Mesodermal cell (in vitro differentiated cells): ENCODE data around the gene CEL.

Source experiments
- H3K27ac ChIP-seq: 2 replicates; pipeline ENCODE4 v1.7.0; 2013; ENCODE audit warnings: mild to moderate bottlenecking, low read depth, low read length, moderate library complexity; ENCODE audit not compliant: severe bottlenecking
- H3K36me3 ChIP-seq: 2 replicates; pipeline ENCODE4 v1.7.1; 2013; ENCODE audit warnings: mild to moderate bottlenecking, low read length, moderate library complexity; ENCODE audit not compliant: control insufficient read depth, insufficient read depth
- H3K4me1 ChIP-seq: one replicate; pipeline ENCODE4 v1.7.1; 2013; ENCODE audit warnings: mild to moderate bottlenecking, low read length; ENCODE audit not compliant: insufficient read depth, control insufficient read depth, poor library complexity, severe bottlenecking
- H3K4me3 ChIP-seq: 2 replicates; pipeline ENCODE4 v1.7.0; 2013; ENCODE audit warnings: low read length, control low read depth, mild to moderate bottlenecking; ENCODE audit not compliant: insufficient read depth, poor library complexity, severe bottlenecking; ENCODE audit errors: extremely low read depth
- H3K9me3 ChIP-seq: 2 replicates; pipeline ENCODE4 v1.7.1; 2013; ENCODE audit warnings: mild to moderate bottlenecking, low read length, moderate library complexity; ENCODE audit not compliant: control insufficient read depth
- WGBS, 2 experiments: methylation state at CpG; one replicate each; pipeline ENCODE4 v1.1.5; 2013; ENCODE audit warnings: missing lambda C conversion rate in 2 of 2; ENCODE audit not compliant: insufficient coverage in 2 of 2; 5-methylcytosine and 5-hydroxymethylcytosine counted together

Gene CEL

GRCh38 chr9:133104718-133105460 is 43.1 kb downstream of the CEL start:
- peaks cover 94% of the 10 kb centered on the region for H3K36me3 ChIP-seq
- H3K27ac ChIP-seq = no peak overlapping the region
- 94 to 95% methylated on average over 9 to 12 of the region's 15 CpGs for WGBS, 2 experiments
- no peaks in the 10 kb centered on the region for H3K9me3 ChIP-seq
- H3K4me1 ChIP-seq = no peaks in the 10 kb centered on the region
- no peak overlapping the region for H3K4me3 ChIP-seq

- H3K36me3 ChIP-seq = peaks cover 94% of the 10 kb centered on the region
Observed at GRCh38 chr9:133105461-133105770, 43.6 kb downstream of the CEL start.

GRCh38 chr9:133106511-133107244 is 44.9 kb downstream of the CEL start:
- H3K4me1 ChIP-seq = no peaks in the 10 kb centered on the region
- peaks cover 94% of the 10 kb centered on the region for H3K36me3 ChIP-seq
- 93 to 96% methylated on average over 14 to 17 of the region's 17 CpGs for WGBS, 2 experiments
- H3K9me3 ChIP-seq = no peaks in the 10 kb centered on the region
- H3K4me3 ChIP-seq = no peak overlapping the region
- H3K27ac ChIP-seq = no peak overlapping the region

More at GRCh38 chr9:133105461-133105770, 43.6 kb downstream of the CEL start:
- no peak overlapping the region for H3K27ac ChIP-seq
- H3K4me3 ChIP-seq = no peak overlapping the region
- 60 to 72% methylated on average over 1 to 5 of the region's 7 CpGs for WGBS, 2 experiments
- no peaks in the 10 kb centered on the region for H3K4me1 ChIP-seq
- no peaks in the 10 kb centered on the region for H3K9me3 ChIP-seq

GRCh38 chr9:133107245-133107722 is 45.5 kb downstream of the CEL start:
- peaks cover 94% of the 10 kb centered on the region for H3K36me3 ChIP-seq
- no peaks in the 10 kb centered on the region for H3K9me3 ChIP-seq
- 91 to 97% methylated on average over 6 to 11 of the region's 13 CpGs for WGBS, 2 experiments
- H3K4me3 ChIP-seq = no peak overlapping the region
- H3K27ac ChIP-seq = no peak overlapping the region
- H3K4me1 ChIP-seq = no peaks in the 10 kb centered on the region

GRCh38 chr9:133107961-133108793 is 46.4 kb downstream of the CEL start:
- Histone ChIP-seq H3K27ac (no peak overlapping the region), H3K9me3 (no peaks in the 10 kb centered on the region), H3K4me1 (peaks cover 3% of the 10 kb centered on the region), H3K4me3 (no peak overlapping the region), H3K36me3 (peaks cover 91% of the 10 kb centered on the region)
- 92 to 98% methylated on average over 15 to 18 of the region's 18 CpGs for WGBS, 2 experiments

- H3K4me1 ChIP-seq = peaks cover 11% of the 10 kb centered on the region
- no peak overlapping the region for H3K27ac ChIP-seq
- H3K9me3 ChIP-seq = no peaks in the 10 kb centered on the region
- H3K4me3 ChIP-seq = no peak overlapping the region
- peaks cover 83% of the 10 kb centered on the region for H3K36me3 ChIP-seq
- 93 to 94% methylated on average over 13 of the region's 19 CpGs for WGBS, 2 experiments
Observed at GRCh38 chr9:133108794-133109641, 47.2 kb downstream of the CEL start.

- Histone ChIP-seq H3K4me3 (no peak overlapping the region), H3K9me3 (no peaks in the 10 kb centered on the region), H3K36me3 (peaks cover 74% of the 10 kb centered on the region), H3K27ac (no peak overlapping the region), H3K4me1 (peaks cover 22% of the 10 kb centered on the region)
- WGBS, 2 experiments = 91% methylated on average over 17 to 18 of the region's 18 CpGs
Observed at GRCh38 chr9:133109931-133110650, 48.3 kb downstream of the CEL start.

- 96 to 97% methylated on average over 27 to 30 of the region's 30 CpGs for WGBS, 2 experiments
- Histone ChIP-seq H3K4me3 (no peak overlapping the region), H3K4me1 (peaks cover 38% of the 10 kb centered on the region), H3K36me3 (peaks cover 70% of the 10 kb centered on the region), H3K9me3 (no peaks in the 10 kb centered on the region), H3K27ac (no peak overlapping the region)
Observed at GRCh38 chr9:133111808-133112662, 50.3 kb downstream of the CEL start.

- no peaks in the 10 kb centered on the region for H3K9me3 ChIP-seq
- H3K4me3 ChIP-seq = no peak overlapping the region
- no peak overlapping the region for H3K27ac ChIP-seq
- H3K4me1 ChIP-seq = peaks cover 38% of the 10 kb centered on the region
- peaks cover 65% of the 10 kb centered on the region for H3K36me3 ChIP-seq
- 94 to 97% methylated on average over 6 to 7 of the region's 7 CpGs for WGBS, 2 experiments
Observed at GRCh38 chr9:133112663-133113026, 50.9 kb downstream of the CEL start.
